ENCODE measurements around the gene PHYKPL. TPM values are rescaled to one million over a fixed set of nuclear protein-coding genes. Genes with fewer than 3 reads are reported as not detected.

Gene PHYKPL
- polyA plus RNA-seq, 1 donor from 2014 or later: 16.9 TPM

DNA sequence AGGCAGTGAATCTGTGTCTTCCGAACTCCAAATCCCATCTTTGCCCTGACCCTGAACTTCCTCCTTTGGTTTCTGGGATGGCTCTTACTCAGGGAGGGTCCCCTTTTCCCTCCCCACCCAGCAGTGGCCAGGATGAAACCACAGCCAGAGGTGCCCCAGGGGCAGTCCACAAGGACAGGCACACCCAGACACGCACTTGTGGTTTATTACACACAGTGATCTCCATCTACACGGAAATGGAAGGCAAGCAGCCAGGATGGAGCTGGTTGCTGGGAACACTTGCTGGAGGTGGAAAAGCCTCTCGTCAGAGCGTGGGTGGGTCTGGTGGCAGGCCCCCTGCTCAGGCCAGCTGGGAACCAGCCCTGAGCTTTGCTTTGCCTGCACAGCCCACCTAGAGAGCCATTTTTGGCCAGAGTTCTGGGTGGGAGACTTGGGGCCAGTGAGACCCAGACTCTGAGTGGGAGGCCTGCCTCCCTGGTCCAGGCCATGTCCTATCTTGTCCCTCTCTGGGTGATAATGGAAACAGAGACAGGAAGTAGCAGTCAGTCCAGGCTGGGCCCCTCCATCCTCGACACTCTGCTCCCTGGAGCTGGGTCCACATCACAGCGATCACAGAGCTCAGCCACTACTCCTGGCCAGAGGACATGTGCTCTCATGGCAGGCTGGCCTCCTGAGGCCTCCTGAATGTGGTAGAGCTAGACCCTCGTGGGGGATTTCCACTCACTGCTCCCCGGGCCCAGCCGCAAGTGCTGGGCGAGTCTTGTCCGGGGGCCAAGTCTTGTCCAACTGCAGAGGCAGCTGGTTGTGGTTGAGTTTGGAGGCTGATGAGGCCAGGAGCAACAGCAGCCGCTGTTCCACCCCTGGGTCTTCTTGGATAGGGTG lies 5.1 kb upstream of the PHYKPL start:
- H3K79me2 ChIP-seq (replicated peaks; ENCODE audit: insufficient read depth, low read length): no peaks in the 10 kb centered on the region
- H3K27ac ChIP-seq (ENCODE audit: low read length): no peak overlapping the region
- H2AFZ ChIP-seq (ENCODE audit: low read depth, low read length): no peak overlapping the region
- no peaks in the 10 kb centered on the region for H3F3A ChIP-seq (ENCODE audit: insufficient read depth, low read length, poor library complexity, severe bottlenecking)
- no peak overlapping the region for H3K4me3 ChIP-seq (ENCODE audit: low read length)
- H3K9ac ChIP-seq (ENCODE audit: low read length): no peak overlapping the region
- TF ChIP-seq SMC3 (conservative IDR thresholded peaks at IDR 0.05; ENCODE audit: poor library complexity): no peak
- no peak for TF ChIP-seq TAF1 (IDR thresholded peaks at IDR 0.05; ENCODE audit: low read depth)
- TF ChIP-seq, protein P1, sequence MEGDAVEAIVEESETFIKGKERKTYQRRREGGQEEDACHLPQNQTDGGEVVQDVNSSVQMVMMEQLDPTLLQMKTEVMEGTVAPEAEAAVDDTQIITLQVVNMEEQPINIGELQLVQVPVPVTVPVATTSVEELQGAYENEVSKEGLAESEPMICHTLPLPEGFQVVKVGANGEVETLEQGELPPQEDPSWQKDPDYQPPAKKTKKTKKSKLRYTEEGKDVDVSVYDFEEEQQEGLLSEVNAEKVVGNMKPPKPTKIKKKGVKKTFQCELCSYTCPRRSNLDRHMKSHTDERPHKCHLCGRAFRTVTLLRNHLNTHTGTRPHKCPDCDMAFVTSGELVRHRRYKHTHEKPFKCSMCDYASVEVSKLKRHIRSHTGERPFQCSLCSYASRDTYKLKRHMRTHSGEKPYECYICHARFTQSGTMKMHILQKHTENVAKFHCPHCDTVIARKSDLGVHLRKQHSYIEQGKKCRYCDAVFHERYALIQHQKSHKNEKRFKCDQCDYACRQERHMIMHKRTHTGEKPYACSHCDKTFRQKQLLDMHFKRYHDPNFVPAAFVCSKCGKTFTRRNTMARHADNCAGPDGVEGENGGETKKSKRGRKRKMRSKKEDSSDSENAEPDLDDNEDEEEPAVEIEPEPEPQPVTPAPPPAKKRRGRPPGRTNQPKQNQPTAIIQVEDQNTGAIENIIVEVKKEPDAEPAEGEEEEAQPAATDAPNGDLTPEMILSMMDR (IDR thresholded peaks at IDR 0.05; ENCODE audit: poor library complexity, severe bottlenecking): no peak
- TF ChIP-seq RAD21 (conservative IDR thresholded peaks at IDR 0.05): no peak
- TF ChIP-seq, protein P2, sequence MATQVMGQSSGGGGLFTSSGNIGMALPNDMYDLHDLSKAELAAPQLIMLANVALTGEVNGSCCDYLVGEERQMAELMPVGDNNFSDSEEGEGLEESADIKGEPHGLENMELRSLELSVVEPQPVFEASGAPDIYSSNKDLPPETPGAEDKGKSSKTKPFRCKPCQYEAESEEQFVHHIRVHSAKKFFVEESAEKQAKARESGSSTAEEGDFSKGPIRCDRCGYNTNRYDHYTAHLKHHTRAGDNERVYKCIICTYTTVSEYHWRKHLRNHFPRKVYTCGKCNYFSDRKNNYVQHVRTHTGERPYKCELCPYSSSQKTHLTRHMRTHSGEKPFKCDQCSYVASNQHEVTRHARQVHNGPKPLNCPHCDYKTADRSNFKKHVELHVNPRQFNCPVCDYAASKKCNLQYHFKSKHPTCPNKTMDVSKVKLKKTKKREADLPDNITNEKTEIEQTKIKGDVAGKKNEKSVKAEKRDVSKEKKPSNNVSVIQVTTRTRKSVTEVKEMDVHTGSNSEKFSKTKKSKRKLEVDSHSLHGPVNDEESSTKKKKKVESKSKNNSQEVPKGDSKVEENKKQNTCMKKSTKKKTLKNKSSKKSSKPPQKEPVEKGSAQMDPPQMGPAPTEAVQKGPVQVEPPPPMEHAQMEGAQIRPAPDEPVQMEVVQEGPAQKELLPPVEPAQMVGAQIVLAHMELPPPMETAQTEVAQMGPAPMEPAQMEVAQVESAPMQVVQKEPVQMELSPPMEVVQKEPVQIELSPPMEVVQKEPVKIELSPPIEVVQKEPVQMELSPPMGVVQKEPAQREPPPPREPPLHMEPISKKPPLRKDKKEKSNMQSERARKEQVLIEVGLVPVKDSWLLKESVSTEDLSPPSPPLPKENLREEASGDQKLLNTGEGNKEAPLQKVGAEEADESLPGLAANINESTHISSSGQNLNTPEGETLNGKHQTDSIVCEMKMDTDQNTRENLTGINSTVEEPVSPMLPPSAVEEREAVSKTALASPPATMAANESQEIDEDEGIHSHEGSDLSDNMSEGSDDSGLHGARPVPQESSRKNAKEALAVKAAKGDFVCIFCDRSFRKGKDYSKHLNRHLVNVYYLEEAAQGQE (IDR thresholded peaks at IDR 0.05; ENCODE audit: borderline replicate concordance): no peak
- no peak for TF ChIP-seq MXI1 (conservative IDR thresholded peaks at IDR 0.05; ENCODE audit: poor library complexity, severe bottlenecking)
- TF ChIP-seq EP300 (conservative IDR thresholded peaks at IDR 0.05; ENCODE audit: poor library complexity, severe bottlenecking): no peak
- no peak for TF ChIP-seq EZH2 (IDR thresholded peaks at IDR 0.05; ENCODE audit: borderline replicate concordance, insufficient read depth, low read length, poor library complexity, severe bottlenecking)
- no peak for TF ChIP-seq POLR2AphosphoS5 (IDR thresholded peaks at IDR 0.05)
- H3K9me3 ChIP-seq (ENCODE audit: low read length): no peaks in the 10 kb centered on the region
- no peaks in the 10 kb centered on the region for H4K20me1 ChIP-seq (ENCODE audit: insufficient read depth)
- H3K27me3 ChIP-seq (ENCODE audit: insufficient read depth, low read depth, low read length): no peaks in the 10 kb centered on the region
- H3K36me3 ChIP-seq (ENCODE audit: insufficient read depth, low read length): no peaks in the 10 kb centered on the region
- H3K9me2 ChIP-seq (ENCODE audit: insufficient read depth, low read length): no peaks in the 10 kb centered on the region
- H3K4me2 ChIP-seq (ENCODE audit: low read length): no peak overlapping the region

DNA sequence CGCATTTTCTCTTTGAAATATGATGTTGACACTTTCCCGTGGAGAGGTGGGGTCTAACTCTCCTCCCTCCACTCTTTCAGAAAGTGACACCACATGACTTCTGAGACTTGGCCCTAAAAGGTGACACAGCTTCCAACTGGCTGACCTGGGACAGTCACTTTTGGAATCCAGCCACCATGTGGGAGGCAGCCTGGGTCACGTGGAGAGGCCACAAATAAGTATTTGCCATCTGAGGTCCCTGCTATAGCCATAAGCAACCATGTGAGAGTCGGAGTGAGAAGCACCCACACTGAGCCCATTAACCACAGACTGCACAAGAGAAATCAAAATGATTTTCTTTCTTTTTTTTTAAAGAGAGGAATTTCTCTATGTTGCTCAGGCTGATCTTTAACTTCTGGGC lies 4.1 kb upstream of the PHYKPL start:
- no peaks in the 10 kb centered on the region for H4K20me1 ChIP-seq (ENCODE audit: insufficient read depth)
- TF ChIP-seq MXI1 (conservative IDR thresholded peaks at IDR 0.05; ENCODE audit: poor library complexity, severe bottlenecking) (no peak), TAF1 (IDR thresholded peaks at IDR 0.05; ENCODE audit: low read depth) (no peak)
- peaks cover under 1% of the 10 kb centered on the region for H3K79me2 ChIP-seq (replicated peaks; ENCODE audit: insufficient read depth, low read length)
- H3K4me3 ChIP-seq (ENCODE audit: low read length): no peak overlapping the region
- no peaks in the 10 kb centered on the region for H3K9me3 ChIP-seq (ENCODE audit: low read length)
- no peak overlapping the region for H3K9ac ChIP-seq (ENCODE audit: low read length)
- no peaks in the 10 kb centered on the region for H3K9me2 ChIP-seq (ENCODE audit: insufficient read depth, low read length)
- no peaks in the 10 kb centered on the region for H3K27me3 ChIP-seq (ENCODE audit: insufficient read depth, low read depth, low read length)
- no peaks in the 10 kb centered on the region for H3K36me3 ChIP-seq (ENCODE audit: insufficient read depth, low read length)
- H3K27ac ChIP-seq (ENCODE audit: low read length): no peak overlapping the region
- no peak overlapping the region for H3K4me2 ChIP-seq (ENCODE audit: low read length)
- no peaks in the 10 kb centered on the region for H3F3A ChIP-seq (ENCODE audit: insufficient read depth, low read length, poor library complexity, severe bottlenecking)
- H2AFZ ChIP-seq (ENCODE audit: low read depth, low read length): no peak overlapping the region

Measured in neural cell (in vitro differentiated cells).